Stomach (tissue), 9 donors: ENCODE results near the gene FRAS1. TPM values are rescaled to one million over a fixed set of nuclear protein-coding genes. Genes with fewer than 3 reads are reported as not detected.

Experiments used
- DNase-seq, 2 donors: peaks; one replicate each; pipeline versions ENCODE4 v3.0.0 to v3.0.0-alpha.2; 2013 to 2019
- H3K27ac ChIP-seq, 5 donors: fragments of 200-600 bp in 4 of 5; sonication (generic) in 4 of 5; one replicate each; pipeline ENCODE4 v1.5.1; 2013 to 2019; ENCODE audit warnings: mild to moderate bottlenecking in 1 of 5, moderate library complexity in 1 of 5
- H3K27me3 ChIP-seq, 3 donors: fragments of 200-600 bp; sonication (generic); one replicate each; pipeline ENCODE4 v1.5.1; 2017 to 2019; ENCODE audit warnings: mixed run types in 1 of 3
- H3K36me3 ChIP-seq, 4 donors: fragments of 200-600 bp; sonication (generic); 1 replicate in 3 of 4; 2 replicates in 1 of 4; pipeline ENCODE4 v1.5.1; 2016 to 2019
- H3K4me1 ChIP-seq, 4 donors: fragments of 200-600 bp; sonication (generic); one replicate each; pipeline ENCODE4 v1.5.1; 2016 to 2019
- H3K4me3 ChIP-seq, 4 donors: fragments of 200-600 bp; sonication (generic) in 3 of 4; one replicate each; pipeline ENCODE4 v1.5.1; 2016 to 2019; ENCODE audit warnings: mild to moderate bottlenecking in 1 of 4
- H3K9me3 ChIP-seq, 4 donors: fragments of 200-600 bp; sonication (generic); one replicate each; pipeline ENCODE4 v1.5.1; 2016 to 2019
- CTCF ChIP-seq, 7 experiments: fragments of 450-650 bp in 4 of 7; fragments of 200-600 bp in 3 of 7; sonication (generic) in 3 of 7; IDR thresholded peaks; one replicate each; pipeline ENCODE4 v1.5.1; 2016 to 2019; ENCODE audit warnings: antibody characterized with exemption in 7 of 7, control low read depth in 2 of 7, mild to moderate bottlenecking in 1 of 7
- EP300 ChIP-seq: sonication (generic); formaldehyde crosslinking; IDR thresholded peaks from one replicate; pipeline ENCODE4 v1.6.1; 2017; ENCODE audit warnings: antibody characterized with exemption
- POLR2A ChIP-seq, 4 donors: fragments of 450-650 bp; IDR thresholded peaks; one replicate each; pipeline ENCODE4 v1.6.1; 2016; ENCODE audit warnings: antibody characterized with exemption in 4 of 4, control low read depth in 2 of 4, mild to moderate bottlenecking in 1 of 4, moderate library complexity in 1 of 4
- POLR2AphosphoS5 ChIP-seq, 3 donors: sonication (generic); formaldehyde crosslinking; IDR thresholded peaks; one replicate each; pipeline ENCODE4 v1.6.1; 2016; ENCODE audit warnings: antibody characterized with exemption in 3 of 3
- WGBS, 5 donors: extraction: QIAGEN DNeasy Blood & Tissue Kit in 3 of 5; methylation state at CpG; one replicate each; pipeline versions ENCODE4 v1.1.5 to v1.1.7; 2013 to 2018; 5-methylcytosine and 5-hydroxymethylcytosine counted together
- intact Hi-C: fragments of 100-400 bp; cut with DNase I; formaldehyde crosslinking; loops from one replicate; pipeline ENCODE4 v1.15.1; 2023; ENCODE audit warnings: low total_unique reads
- polyA plus RNA-seq, 3 donors: library from polyadenylated mRNA; stranded (reverse); fragments of 200-250 nt; gene quantifications; one replicate each; pipeline ENCODE4 v1.2.3, GENCODE V29; 2013
- total RNA-seq, 5 donors: library from RNA; depleted of rRNA; stranded (reverse); fragments of >200 nt; gene quantifications; one replicate each; pipeline versions ENCODE4 v1.1.0 to v1.2.3, GENCODE V29; 2014 to 2016
- donor health status: healthy with polysubstance abuse.
- donor health status: Bipolar disorder and iron deficiency.
- donor health status: healthy.

The FRAS1 gene
- total and polyA plus RNA-seq, 8 donors: under 0.01 to 12.7 (median 2.0) TPM

- Histone ChIP-seq H3K27me3 (no peaks in the 10 kb centered on the region), H3K4me3 (no peak overlapping the region), H3K9me3 (no peaks in the 10 kb centered on the region), H3K4me1 (peaks cover 0 to 11% (median 0%) of the 10 kb centered on the region in 4 donors), H3K36me3 (no peaks in the 10 kb centered on the region), H3K27ac (no peak overlapping the region)
- intact Hi-C loops: no loop called here
- no peak for DNase-seq
- no peak for TF ChIP-seq POLR2AphosphoS5 (IDR thresholded peaks at IDR 0.05)
- TF ChIP-seq CTCF (IDR thresholded peaks at IDR 0.05): no peak
- TF ChIP-seq POLR2A (IDR thresholded peaks at IDR 0.05): no peak
- TF ChIP-seq EP300: no peak
- 62 to 80% (median 75%) methylated on average over 6 of the region's 6 CpGs for WGBS, 5 donors
Observed at GRCh38 chr4:78186597-78187543, 129.7 kb downstream of the FRAS1 start.

GRCh38 chr4:78190068-78190467 lies 132.9 kb downstream of the FRAS1 start:
- Histone ChIP-seq H3K4me3 (no peak overlapping the region), H3K27ac (no peak overlapping the region), H3K9me3 (peaks cover 0 to 9% (median 4%) of the 10 kb centered on the region in 4 donors), H3K27me3 (no peaks in the 10 kb centered on the region), H3K36me3 (no peaks in the 10 kb centered on the region), H3K4me1 (peaks cover 0 to 11% (median 0%) of the 10 kb centered on the region in 4 donors)
- DNase-seq: no peak
- intact Hi-C loops: no loop called here
- WGBS, 5 donors: 56 to 86% (median 71%) methylated on average over 1 of the region's 1 CpG
- TF ChIP-seq EP300 (no peak), POLR2AphosphoS5 (IDR thresholded peaks at IDR 0.05) (no peak), CTCF (IDR thresholded peaks at IDR 0.05) (no peak), POLR2A (IDR thresholded peaks at IDR 0.05) (no peak)

GRCh38 chr4:78190595-78190994 lies 133.5 kb downstream of the FRAS1 start:
- no peak for TF ChIP-seq POLR2AphosphoS5 (IDR thresholded peaks at IDR 0.05)
- no peak for TF ChIP-seq CTCF (IDR thresholded peaks at IDR 0.05)
- TF ChIP-seq POLR2A (IDR thresholded peaks at IDR 0.05): no peak
- TF ChIP-seq EP300: no peak
- H3K27ac ChIP-seq: no peak overlapping the region
- H3K9me3 ChIP-seq: peaks cover 0 to 14% (median 9%) of the 10 kb centered on the region in 4 donors
- no peaks in the 10 kb centered on the region for H3K36me3 ChIP-seq
- no peak for DNase-seq
- H3K4me3 ChIP-seq: no peak overlapping the region
- H3K27me3 ChIP-seq: no peaks in the 10 kb centered on the region
- intact Hi-C loops: no loop called here
- peaks cover 0 to 9% (median 0%) of the 10 kb centered on the region in 4 donors for H3K4me1 ChIP-seq

GRCh38 chr4:78197947-78198346 lies 140.8 kb downstream of the FRAS1 start:
- no peaks in the 10 kb centered on the region for H3K36me3 ChIP-seq
- no peaks in the 10 kb centered on the region for H3K27me3 ChIP-seq
- no peak for TF ChIP-seq POLR2A (IDR thresholded peaks at IDR 0.05)
- no peak for TF ChIP-seq POLR2AphosphoS5 (IDR thresholded peaks at IDR 0.05)
- TF ChIP-seq CTCF (IDR thresholded peaks at IDR 0.05): no peak
- TF ChIP-seq EP300: no peak
- H3K4me1 ChIP-seq: no peaks in the 10 kb centered on the region
- intact Hi-C loops: no loop called here
- no peak for DNase-seq
- 88 to 95% (median 92%) methylated on average over 4 of the region's 4 CpGs for WGBS, 5 donors
- H3K4me3 ChIP-seq: no peak overlapping the region
- H3K27ac ChIP-seq: no peak overlapping the region
- H3K9me3 ChIP-seq: peaks cover 0 to 16% (median 11%) of the 10 kb centered on the region in 4 donors
